Dendritic cell treated with granulocyte-macrophage colony-stimulating factor and Interleukin-4, amounts not matched to agents 40 ng/mL and 50 ng/mL, for 4 days (primary cell): ENCODE measurements around the gene RING1.

Experiments
- H3K27ac Mint-ChIP-seq: one replicate; pipeline ENCODE4 v1.8.0; 2022; ENCODE audit warnings: mild to moderate bottlenecking, mixed read lengths
- H3K27me3 Mint-ChIP-seq: one replicate; pipeline ENCODE4 v1.8.0; 2022; ENCODE audit warnings: mild to moderate bottlenecking, mixed read lengths
- H3K36me3 Mint-ChIP-seq: one replicate; pipeline ENCODE4 v1.8.0; 2022; ENCODE audit warnings: low read depth, mixed read lengths
- H3K4me1 Mint-ChIP-seq: one replicate; pipeline ENCODE4 v1.8.0; 2022; ENCODE audit warnings: low read depth, mixed read lengths
- H3K4me3 Mint-ChIP-seq: one replicate; pipeline ENCODE4 v1.8.0; 2022; ENCODE audit warnings: mild to moderate bottlenecking, moderate library complexity, mixed read lengths
- H3K9me3 Mint-ChIP-seq: one replicate; pipeline ENCODE4 v1.8.0; 2022; ENCODE audit warnings: mixed read lengths
- intact Hi-C: fragments of 100-400 bp; cut with micrococcal nuclease; formaldehyde crosslinking; loops from one replicate; pipeline ENCODE4 v1.15.0; 2022

Gene RING1

DNA sequence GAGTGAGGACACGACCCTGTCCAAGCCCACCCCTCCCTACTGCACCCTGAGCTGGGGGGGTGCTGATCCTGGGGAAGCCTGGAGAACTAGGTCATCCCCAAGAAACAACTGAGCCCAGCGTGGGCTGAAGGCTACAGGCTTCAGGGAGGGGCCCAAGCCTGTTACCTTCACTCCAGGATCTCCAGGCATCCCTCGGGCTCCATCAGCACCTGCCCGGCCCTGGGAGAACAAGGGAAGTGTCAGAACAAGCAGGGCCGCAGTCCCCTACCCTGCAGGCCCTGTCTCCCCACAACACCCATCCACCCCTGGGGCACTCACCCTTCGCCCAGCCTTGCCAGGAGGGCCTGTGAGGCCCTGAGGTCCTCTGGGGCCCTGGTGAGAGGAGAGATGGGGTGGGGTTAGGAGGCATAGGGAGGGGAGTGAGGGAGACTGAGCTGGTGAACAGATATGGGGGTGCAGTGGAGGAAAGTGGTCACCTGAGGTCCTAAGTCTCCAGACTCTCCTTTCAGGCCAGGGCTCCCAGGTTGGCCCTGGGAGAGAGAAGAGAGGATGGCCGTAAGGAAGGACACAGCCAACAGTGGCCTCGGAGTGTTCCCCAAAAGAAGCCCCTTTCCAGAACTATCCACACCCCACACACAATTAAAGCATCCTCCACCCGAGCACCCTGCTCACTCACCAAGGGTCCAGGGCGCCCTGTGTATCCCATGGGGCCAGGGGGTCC is 29.4 kb upstream of the RING1 start:
- H3K9me3 Mint-ChIP-seq = peaks cover 12% of the 10 kb centered on the region

DNA sequence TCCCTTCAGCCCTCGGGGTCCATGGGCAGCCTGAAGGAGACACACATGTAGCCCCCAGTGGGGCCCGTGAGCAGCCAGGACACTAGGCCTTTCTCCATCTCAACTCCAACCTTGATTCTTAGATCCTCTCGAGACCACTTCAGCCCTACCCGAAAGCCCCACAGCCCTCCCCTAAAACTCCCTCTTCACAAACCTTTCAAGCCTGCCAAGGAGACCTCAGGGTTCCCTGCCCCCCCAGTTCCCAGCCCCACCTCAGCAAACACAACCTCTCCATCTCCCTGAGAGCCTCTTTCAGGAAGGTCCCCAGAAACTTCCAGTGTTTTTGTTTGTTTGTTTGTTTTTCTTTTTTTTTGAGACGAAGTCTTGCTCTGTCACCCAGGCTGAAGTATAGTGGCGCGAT is 27.2 kb upstream of the RING1 start:
- peaks cover 12% of the 10 kb centered on the region for H3K9me3 Mint-ChIP-seq
- H3K27ac Mint-ChIP-seq = no peak overlapping the region
- peaks cover 39% of the 10 kb centered on the region for H3K27me3 Mint-ChIP-seq
- H3K4me1 Mint-ChIP-seq = no peaks in the 10 kb centered on the region
- H3K36me3 Mint-ChIP-seq = peaks cover 10% of the 10 kb centered on the region
- intact Hi-C loops = no loop called here
- H3K4me3 Mint-ChIP-seq = no peak overlapping the region

More for the DNA sequence above, 29.4 kb upstream of the RING1 start:
- intact Hi-C loops = no loop called here
- Mint-ChIP-seq H3K4me3 (no peak overlapping the region), H3K27ac (no peak overlapping the region), H3K27me3 (peaks cover 38% of the 10 kb centered on the region), H3K4me1 (no peaks in the 10 kb centered on the region), H3K36me3 (peaks cover 10% of the 10 kb centered on the region)

- intact Hi-C loops = no loop called here
- peaks cover 48% of the 10 kb centered on the region for H3K27me3 Mint-ChIP-seq
- H3K27ac Mint-ChIP-seq = no peak overlapping the region
- H3K4me1 Mint-ChIP-seq = no peaks in the 10 kb centered on the region
- peaks cover 12% of the 10 kb centered on the region for H3K9me3 Mint-ChIP-seq
- peaks cover 10% of the 10 kb centered on the region for H3K36me3 Mint-ChIP-seq
- no peak overlapping the region for H3K4me3 Mint-ChIP-seq
Measured at GRCh38 chr6:33183071-33183683, 25.1 kb upstream of the RING1 start.

DNA sequence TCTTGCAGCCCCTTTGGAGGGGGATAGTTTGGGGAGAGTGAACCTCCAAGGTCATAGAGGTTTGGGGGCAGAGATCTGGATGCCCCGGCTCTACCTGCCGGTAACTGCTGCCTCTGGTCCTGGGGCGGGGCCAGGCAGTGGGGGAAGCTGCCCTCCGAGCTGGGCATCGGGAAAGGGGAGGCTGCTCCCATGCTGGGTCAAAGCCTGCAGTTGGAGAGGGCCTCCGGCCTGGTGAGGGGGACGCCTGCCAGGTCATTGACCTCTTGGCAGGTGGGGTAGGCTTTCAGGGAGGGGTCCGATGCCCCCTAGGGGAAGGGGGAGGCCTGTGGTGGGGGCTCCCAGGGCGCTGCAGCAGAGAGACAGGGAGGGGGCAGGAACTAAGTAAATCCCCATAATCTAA is 23.1 kb upstream of the RING1 start:
- Mint-ChIP-seq H3K27me3 (peaks cover 56% of the 10 kb centered on the region), H3K4me3 (no peak overlapping the region), H3K27ac (no peak overlapping the region), H3K36me3 (peaks cover 10% of the 10 kb centered on the region), H3K9me3 (peaks cover 12% of the 10 kb centered on the region), H3K4me1 (no peaks in the 10 kb centered on the region)
- intact Hi-C loops = no loop called here

DNA sequence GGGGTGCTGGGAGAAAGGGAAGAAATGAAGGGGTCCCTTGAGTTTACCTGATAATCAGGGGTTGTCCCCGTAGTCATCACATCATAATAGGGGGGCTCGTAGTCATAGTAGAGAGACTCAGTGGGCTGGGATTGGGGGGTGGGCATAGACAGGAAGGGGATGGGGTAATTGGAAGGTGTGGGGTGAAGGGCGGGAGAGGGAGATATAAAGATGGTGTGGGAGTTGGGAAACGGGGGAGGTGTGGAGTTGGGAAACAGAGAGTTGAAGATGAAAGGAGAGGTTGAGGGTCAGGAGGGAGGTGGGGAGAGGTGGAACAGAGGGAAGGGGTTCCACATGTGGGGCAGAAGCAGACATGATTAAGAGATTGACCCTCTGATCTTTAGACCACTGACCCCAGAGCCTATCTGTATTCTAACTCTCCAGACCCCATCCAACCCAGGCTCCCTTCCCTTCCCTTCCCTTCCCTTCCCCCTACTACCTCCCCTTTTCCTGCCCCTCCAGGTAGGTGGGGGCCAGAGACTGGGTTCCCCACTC is 22.6 kb upstream of the RING1 start:
- H3K4me1 Mint-ChIP-seq = no peaks in the 10 kb centered on the region
- intact Hi-C loops = no loop called here
- H3K36me3 Mint-ChIP-seq = peaks cover 10% of the 10 kb centered on the region
- peaks cover 12% of the 10 kb centered on the region for H3K9me3 Mint-ChIP-seq
- H3K4me3 Mint-ChIP-seq = no peak overlapping the region
- no peak overlapping the region for H3K27ac Mint-ChIP-seq
- peaks cover 60% of the 10 kb centered on the region for H3K27me3 Mint-ChIP-seq

GRCh38 chr6:33187809-33188208 is 20.5 kb upstream of the RING1 start:
- Mint-ChIP-seq H3K27ac (no peak overlapping the region), H3K4me3 (no peak overlapping the region), H3K36me3 (peaks cover 7% of the 10 kb centered on the region), H3K27me3 (peaks cover 77% of the 10 kb centered on the region), H3K4me1 (peaks cover 10% of the 10 kb centered on the region), H3K9me3 (peaks cover 9% of the 10 kb centered on the region)
- intact Hi-C loops = no loop called here

DNA sequence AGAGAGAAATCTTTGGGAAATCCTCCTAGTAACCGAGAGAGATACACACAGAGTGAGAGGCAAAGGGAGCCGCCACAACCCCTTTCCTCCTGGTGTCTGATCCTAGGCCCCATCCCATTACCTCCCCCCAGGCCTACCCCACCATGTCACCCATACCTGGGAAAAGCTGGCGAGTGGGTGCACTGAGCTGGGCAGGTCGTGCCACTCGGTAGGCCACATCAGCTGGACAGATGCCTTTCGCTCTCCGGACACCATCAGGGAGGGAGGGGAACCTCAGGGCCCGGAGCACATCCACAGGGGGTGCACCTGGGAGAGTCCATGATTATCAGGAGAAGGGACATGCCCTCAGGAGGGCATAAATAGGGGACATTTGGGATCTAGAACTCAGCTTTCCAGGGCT is 19.1 kb upstream of the RING1 start:
- no peaks in the 10 kb centered on the region for H3K9me3 Mint-ChIP-seq
- intact Hi-C loops = no loop called here
- H3K4me1 Mint-ChIP-seq = peaks cover 13% of the 10 kb centered on the region
- H3K36me3 Mint-ChIP-seq = peaks cover 4% of the 10 kb centered on the region
- peaks cover 84% of the 10 kb centered on the region for H3K27me3 Mint-ChIP-seq
- H3K27ac Mint-ChIP-seq = no peak overlapping the region
- no peak overlapping the region for H3K4me3 Mint-ChIP-seq

DNA sequence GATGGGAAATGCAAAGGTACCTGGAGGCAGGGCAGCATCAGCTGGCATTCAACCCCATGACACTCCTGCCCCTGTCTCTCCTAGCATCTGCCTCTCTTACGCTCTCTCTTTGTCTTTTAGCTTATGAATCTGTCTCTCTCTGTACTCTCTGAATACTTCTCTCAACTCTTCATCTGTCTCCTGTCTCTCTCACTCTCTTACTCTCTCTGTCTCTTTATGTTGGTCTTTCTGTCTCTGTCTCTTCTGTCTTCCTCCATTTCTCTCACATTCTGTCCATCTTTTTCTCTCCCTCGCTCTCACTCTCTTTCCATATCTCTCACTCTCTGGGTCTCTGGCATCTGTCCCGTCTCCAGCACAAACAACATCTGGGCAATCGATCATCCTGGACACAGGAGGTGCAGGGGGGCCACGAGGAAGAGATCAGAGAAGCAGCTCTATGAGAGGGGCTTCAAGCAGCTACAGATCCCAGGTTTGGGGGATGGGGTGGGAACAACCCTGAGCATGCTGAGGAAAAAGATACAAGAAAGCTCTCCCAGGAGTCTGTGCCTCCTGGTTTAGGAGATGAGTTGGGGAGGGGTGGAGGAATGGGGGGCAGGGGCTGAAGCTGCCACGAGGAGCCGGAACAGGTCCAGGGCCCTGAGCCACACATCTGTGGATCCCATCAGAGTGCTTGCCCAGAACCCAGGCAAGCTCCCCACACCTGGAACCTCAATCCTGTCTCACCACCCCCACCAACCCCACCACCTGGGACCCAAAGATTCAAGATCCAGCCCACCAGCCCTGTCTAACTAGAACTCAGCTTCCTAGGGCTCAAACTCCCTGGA is 18.5 kb upstream of the RING1 start:
- Mint-ChIP-seq H3K36me3 (peaks cover 11% of the 10 kb centered on the region), H3K27me3 (peaks cover 80% of the 10 kb centered on the region), H3K4me3 (no peak overlapping the region), H3K9me3 (no peaks in the 10 kb centered on the region), H3K27ac (no peak overlapping the region), H3K4me1 (peaks cover 13% of the 10 kb centered on the region)
- intact Hi-C loops = no loop called here

DNA sequence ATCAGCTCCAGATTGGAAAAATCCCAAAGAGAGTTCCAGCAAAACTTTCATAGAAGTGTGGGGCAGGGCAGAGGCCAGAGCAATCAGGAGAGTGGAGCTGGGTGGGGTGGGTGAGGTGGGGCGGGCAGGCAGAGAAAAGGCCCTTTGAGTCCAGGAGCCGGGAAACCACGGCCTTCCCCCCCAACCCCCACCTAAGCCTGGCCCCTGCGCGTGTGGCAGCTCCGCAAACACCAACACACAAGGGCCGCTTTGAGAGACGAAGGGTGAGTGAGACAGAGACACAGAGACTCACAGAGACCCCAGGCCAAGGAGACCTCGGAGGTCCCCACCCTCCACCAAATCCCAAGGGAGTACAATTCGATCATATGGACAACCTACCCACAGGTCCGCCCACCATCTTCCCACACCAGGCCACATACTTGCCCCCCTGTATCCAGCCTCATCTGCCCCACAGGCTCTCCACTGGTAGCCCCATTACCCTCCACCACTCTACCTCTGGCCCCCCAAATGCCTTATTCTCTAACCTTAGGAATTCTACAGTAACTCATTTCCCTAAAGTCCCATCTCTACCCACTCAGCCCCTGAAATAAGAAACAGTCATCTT is 17.7 kb upstream of the RING1 start:
- peaks cover 18% of the 10 kb centered on the region for H3K36me3 Mint-ChIP-seq
- H3K4me3 Mint-ChIP-seq = no peak overlapping the region
- intact Hi-C loops = no loop called here
- H3K27me3 Mint-ChIP-seq = peaks cover 72% of the 10 kb centered on the region
- no peaks in the 10 kb centered on the region for H3K9me3 Mint-ChIP-seq
- H3K27ac Mint-ChIP-seq = no peak overlapping the region
- H3K4me1 Mint-ChIP-seq = peaks cover 14% of the 10 kb centered on the region

DNA sequence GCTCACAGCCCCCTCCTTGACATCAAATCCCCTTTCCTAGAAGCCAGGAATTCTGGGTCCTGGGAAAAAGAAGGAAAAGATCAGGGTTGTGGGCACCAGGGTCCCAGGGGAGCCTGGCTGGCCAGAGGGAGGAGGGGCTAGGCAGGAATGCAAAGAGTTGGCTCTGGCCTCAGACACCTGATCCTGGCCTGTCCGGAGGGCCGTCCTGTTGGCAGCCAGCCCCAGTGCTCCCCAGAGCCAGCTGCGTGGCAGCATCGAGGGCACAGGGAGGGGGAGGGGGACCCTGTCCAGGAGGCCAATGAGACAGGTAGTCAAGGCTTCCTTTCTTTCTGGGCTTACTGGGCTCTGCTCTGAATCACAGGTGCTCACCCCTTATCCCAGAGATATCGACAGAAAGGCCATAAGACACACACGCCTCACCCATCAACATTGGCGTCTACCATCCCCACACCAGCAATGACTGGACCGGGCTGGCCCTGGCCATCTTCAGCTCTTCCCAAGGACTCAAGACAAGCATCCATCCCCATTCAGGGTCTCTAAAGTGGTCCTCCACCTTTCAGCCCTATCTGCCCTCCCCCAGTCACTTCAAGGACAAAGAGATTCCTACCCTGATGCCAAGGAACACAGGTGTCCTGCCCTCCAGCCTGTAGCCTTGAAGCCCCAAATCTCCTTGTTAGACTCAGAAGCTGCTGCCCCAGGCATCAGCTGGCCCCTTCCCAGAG is 16.8 kb upstream of the RING1 start:
- peaks cover 23% of the 10 kb centered on the region for H3K4me1 Mint-ChIP-seq
- no peak overlapping the region for H3K4me3 Mint-ChIP-seq
- peaks cover 28% of the 10 kb centered on the region for H3K36me3 Mint-ChIP-seq
- H3K9me3 Mint-ChIP-seq = no peaks in the 10 kb centered on the region
- intact Hi-C loops = no loop called here
- H3K27ac Mint-ChIP-seq = no peak overlapping the region
- H3K27me3 Mint-ChIP-seq = peaks cover 63% of the 10 kb centered on the region

- H3K36me3 Mint-ChIP-seq = peaks cover 34% of the 10 kb centered on the region
- H3K4me1 Mint-ChIP-seq = peaks cover 27% of the 10 kb centered on the region
- peaks cover 59% of the 10 kb centered on the region for H3K27me3 Mint-ChIP-seq
- no peak within 1 kb of the TSS for H3K27ac Mint-ChIP-seq
- H3K4me3 Mint-ChIP-seq = peak within 1 kb of the TSS; percentile 68
- intact Hi-C loops = no loop called here
- no peaks in the 10 kb centered on the region for H3K9me3 Mint-ChIP-seq
Measured at GRCh38 chr6:33192105-33192646, 16.1 kb upstream of the RING1 start, which contains the start of gene COL11A2. Gene COL11A2, minus strand, starts transcription at chr6:33192467. Its CDS starts 227 bp downstream, at chr6:33192240.

GRCh38 chr6:33192671-33193602 is 15.4 kb upstream of the RING1 start:
- Mint-ChIP-seq H3K27ac (no peak overlapping the region), H3K9me3 (no peaks in the 10 kb centered on the region), H3K4me3 (peak overlapping the region; percentile 68), H3K4me1 (peaks cover 35% of the 10 kb centered on the region), H3K36me3 (peaks cover 42% of the 10 kb centered on the region), H3K27me3 (peaks cover 52% of the 10 kb centered on the region)
- intact Hi-C loops = no loop called here
